Prostate gland (tissue), 2 donors: ENCODE measurements around the gene VWA8.

Experiments
- POLR2A ChIP-seq: fragments of 450-650 bp; IDR thresholded peaks from one replicate; pipeline ENCODE4 v1.6.1; 2016; ENCODE audit warnings: antibody characterized with exemption, mild to moderate bottlenecking
- POLR2AphosphoS5 ChIP-seq: sonication (generic); formaldehyde crosslinking; IDR thresholded peaks from one replicate; pipeline ENCODE4 v1.6.1; 2017; ENCODE audit warnings: antibody characterized with exemption
- TF ChIP-seq, protein P1 (sequence below), 4 experiments: fragments of 200-600 bp in 2 of 4; fragments of 450-650 bp in 2 of 4; sonication (generic) in 2 of 4; IDR thresholded peaks; 1 replicate in 3 of 4; 2 replicates in 1 of 4; pipeline ENCODE4 v1.5.1; 2016 to 2019; ENCODE audit warnings: antibody characterized with exemption in 4 of 4, mild to moderate bottlenecking in 2 of 4, moderate library complexity in 2 of 4

- TF ChIP-seq, protein P1, sequence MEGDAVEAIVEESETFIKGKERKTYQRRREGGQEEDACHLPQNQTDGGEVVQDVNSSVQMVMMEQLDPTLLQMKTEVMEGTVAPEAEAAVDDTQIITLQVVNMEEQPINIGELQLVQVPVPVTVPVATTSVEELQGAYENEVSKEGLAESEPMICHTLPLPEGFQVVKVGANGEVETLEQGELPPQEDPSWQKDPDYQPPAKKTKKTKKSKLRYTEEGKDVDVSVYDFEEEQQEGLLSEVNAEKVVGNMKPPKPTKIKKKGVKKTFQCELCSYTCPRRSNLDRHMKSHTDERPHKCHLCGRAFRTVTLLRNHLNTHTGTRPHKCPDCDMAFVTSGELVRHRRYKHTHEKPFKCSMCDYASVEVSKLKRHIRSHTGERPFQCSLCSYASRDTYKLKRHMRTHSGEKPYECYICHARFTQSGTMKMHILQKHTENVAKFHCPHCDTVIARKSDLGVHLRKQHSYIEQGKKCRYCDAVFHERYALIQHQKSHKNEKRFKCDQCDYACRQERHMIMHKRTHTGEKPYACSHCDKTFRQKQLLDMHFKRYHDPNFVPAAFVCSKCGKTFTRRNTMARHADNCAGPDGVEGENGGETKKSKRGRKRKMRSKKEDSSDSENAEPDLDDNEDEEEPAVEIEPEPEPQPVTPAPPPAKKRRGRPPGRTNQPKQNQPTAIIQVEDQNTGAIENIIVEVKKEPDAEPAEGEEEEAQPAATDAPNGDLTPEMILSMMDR (IDR thresholded peaks at IDR 0.05), result no peak
- TF ChIP-seq POLR2AphosphoS5, result peak; percentile 22
- TF ChIP-seq POLR2A, result no peak
These were observed 252.2 kb downstream of the VWA8 start for GRCh38 chr13:41708713-41709112.
